ENCODE measurements around the gene LAMA3. TPM values are rescaled to one million over a fixed set of nuclear protein-coding genes. Genes with fewer than 3 reads are reported as not detected.

LAMA3 gene
- total and polyA plus RNA-seq, 10 of the 15 experiments (the other 5 are each of a cell fraction or from before 2014, with no cell fraction given), result 0.37 to 6.5 (median 5.4) TPM

GRCh38 chr18:23971097-23971440 lies 281.8 kb downstream of the LAMA3 start:
- ChIA-PET CTCF (interaction anchor here (1.2 to 1.4 kb wide), 2 partner anchors 32 to 39 kb away, joined by 3 to 4 read pairs; no protein-coding TSS in a partner anchor), RAD21 (ENCODE audit: unreplicated experiment) (interaction anchor here (1.6 kb wide), 1 partner anchor 10 kb away, joined by 7 read pairs; no protein-coding TSS in a partner anchor), SMC1A (ENCODE audit: uncharacterized antibody, unreplicated experiment) (interaction anchor here (0.9 to 1.6 kb wide), 4 partner anchors 10 to 149 kb away, joined by 3 to 7 read pairs (median 4); no protein-coding TSS in a partner anchor), POLR2A (interaction anchor here (0.6 to 1.0 kb wide), 4 partner anchors 9 to 37 kb away, joined by 3 read pairs; no protein-coding TSS in a partner anchor)
- H3K4me3 ChIP-seq, result no peak overlapping the region
- no peak for FAIRE-seq
- no peak overlapping the region for H3K27ac ChIP-seq (ENCODE audit: control insufficient read depth, insufficient read depth)
- in situ Hi-C loops (cut with MboI), result no loop called here
- ATAC-seq, result no peak
- WGBS (ENCODE audit: insufficient coverage, insufficient replicate concordance, low lambda C conversion rate, missing lambda C conversion rate), result 81% methylated on average over 4 of the region's 5 CpGs
- H3K79me2 ChIP-seq (ENCODE audit: control insufficient read depth, insufficient read depth, low read length), result no peaks in the 10 kb centered on the region
- H3K4me1 ChIP-seq (ENCODE audit: control insufficient read depth, insufficient read depth, low read length), result peaks cover 33% of the 10 kb centered on the region
- no peak overlapping the region for H3K4me2 ChIP-seq (ENCODE audit: control insufficient read depth, insufficient read depth)
- H3K27me3 ChIP-seq (replicated peaks in 1 of 2; ENCODE audit: control insufficient read depth in 2 of 2, insufficient read depth in 2 of 2, low read length in 1 of 2), result no peaks in the 10 kb centered on the region
- no peaks in the 10 kb centered on the region for H4K20me1 ChIP-seq (ENCODE audit: control insufficient read depth, insufficient read depth)
- H2AFZ ChIP-seq (ENCODE audit: control insufficient read depth, low read depth, low read length), result no peak overlapping the region
- H3K9me3 ChIP-seq (replicated peaks; ENCODE audit: control insufficient read depth, insufficient read depth, low read length), result no peaks in the 10 kb centered on the region
- BruUV-seq (replicated peaks), result no TSS peak
- H3K36me3 ChIP-seq (ENCODE audit: control insufficient read depth in 2 of 2, insufficient read depth in 2 of 2, low read length in 1 of 2), result no peaks in the 10 kb centered on the region
- no peak for DNase-seq (ENCODE audit: low read depth, low spot score)
- H3K9ac ChIP-seq (ENCODE audit: control insufficient read depth, insufficient read depth, low read length), result no peak overlapping the region
- intact Hi-C loops (cut with micrococcal nuclease; ENCODE audit: unreplicated experiment), result loop anchor here (2.0 kb wide), 1 partner anchor 38 kb away; no protein-coding TSS in a partner anchor
- TF ChIP-seq MYC (IDR thresholded peaks at IDR 0.05; ENCODE audit: insufficient read depth, insufficient read length, insufficient replicate concordance, low read length, severe bottlenecking) (no peak), USF1 (IDR thresholded peaks at IDR 0.05; ENCODE audit: borderline replicate concordance, extremely low read length, insufficient read depth, low read depth, low read length) (no peak), MYB (IDR thresholded peaks at IDR 0.05; ENCODE audit: borderline replicate concordance, low read depth, low read length) (no peak), TAF1 (IDR thresholded peaks at IDR 0.05; ENCODE audit: borderline replicate concordance, low read depth, low read length) (no peak), PBX3 (IDR thresholded peaks at IDR 0.05; ENCODE audit: insufficient replicate concordance, low read depth, low read length) (no peak), ZBTB4 (CRISPR knock-in tag; IDR thresholded peaks at IDR 0.05) (no peak), MLLT1 (IDR thresholded peaks at IDR 0.05) (no peak), E2F8 (IDR thresholded peaks at IDR 0.05; ENCODE audit: low read depth, partially characterized antibody) (no peak), POLR2AphosphoS5 (IDR thresholded peaks at IDR 0.05; ENCODE audit: low read length) (no peak), SKIL (IDR thresholded peaks at IDR 0.05; ENCODE audit: low read depth, poor library complexity, severe bottlenecking) (no peak)

All from GM12878 (cell line).